Neuron (in vitro differentiated cells): ENCODE data around the gene CHERP.
A peak's percentile ranks its signal among the peaks of the same experiment; 100 is the strongest.

Experiments used
- H2AFZ ChIP-seq: one replicate; pipeline ENCODE4 v1.6.1; 2013; ENCODE audit warnings: low read depth, mild to moderate bottlenecking, inconsistent platforms, low read length, moderate library complexity
- H3K27me3 ChIP-seq: one replicate; pipeline ENCODE4 v1.6.1; 2013; ENCODE audit warnings: low read length; ENCODE audit not compliant: insufficient read depth
- H3K36me3 ChIP-seq: one replicate; pipeline ENCODE4 v1.6.1; 2013; ENCODE audit warnings: low read length; ENCODE audit not compliant: insufficient read depth
- H3K4me1 ChIP-seq: one replicate; pipeline ENCODE4 v1.6.1; 2013; ENCODE audit warnings: low read length; ENCODE audit not compliant: insufficient read depth
- H3K4me3 ChIP-seq: 2 replicates; pipeline ENCODE4 v1.5.1; 2013; ENCODE audit warnings: mild to moderate bottlenecking, low read length, moderate library complexity
- H3K9me3 ChIP-seq: one replicate; pipeline ENCODE4 v1.6.1; 2013; ENCODE audit warnings: low read length

Gene CHERP

GRCh38 chr19:16582486-16583261 lies 40.4 kb upstream of the CHERP start:
- H3K27me3 ChIP-seq: no peaks in the 10 kb centered on the region
- H3K36me3 ChIP-seq: peaks cover 18% of the 10 kb centered on the region
- no peaks in the 10 kb centered on the region for H3K9me3 ChIP-seq
- peaks cover 39% of the 10 kb centered on the region for H3K4me1 ChIP-seq
- H2AFZ ChIP-seq: no peak overlapping the region
- no peak overlapping the region for H3K4me3 ChIP-seq

GRCh38 chr19:16581971-16582343 lies 39.7 kb upstream of the CHERP start:
- H3K4me1 ChIP-seq: peaks cover 32% of the 10 kb centered on the region
- no peak overlapping the region for H3K4me3 ChIP-seq
- H3K27me3 ChIP-seq: no peaks in the 10 kb centered on the region
- no peak overlapping the region for H2AFZ ChIP-seq
- H3K36me3 ChIP-seq: peaks cover 21% of the 10 kb centered on the region
- H3K9me3 ChIP-seq: no peaks in the 10 kb centered on the region

GRCh38 chr19:16581145-16581970 lies 39.1 kb upstream of the CHERP start:
- peaks cover 26% of the 10 kb centered on the region for H3K36me3 ChIP-seq
- peaks cover 26% of the 10 kb centered on the region for H3K4me1 ChIP-seq
- no peak overlapping the region for H3K4me3 ChIP-seq
- H2AFZ ChIP-seq: no peak overlapping the region
- no peaks in the 10 kb centered on the region for H3K9me3 ChIP-seq
- H3K27me3 ChIP-seq: no peaks in the 10 kb centered on the region

GRCh38 chr19:16579381-16579780 lies 37.1 kb upstream of the CHERP start:
- Histone ChIP-seq H3K9me3 (no peaks in the 10 kb centered on the region), H3K36me3 (peaks cover 39% of the 10 kb centered on the region), H2AFZ (no peak overlapping the region), H3K4me3 (no peak overlapping the region), H3K27me3 (no peaks in the 10 kb centered on the region), H3K4me1 (peaks cover 9% of the 10 kb centered on the region)

GRCh38 chr19:16577531-16577985 lies 35.3 kb upstream of the CHERP start:
- Histone ChIP-seq H3K9me3 (no peaks in the 10 kb centered on the region), H3K4me3 (no peak overlapping the region), H3K4me1 (peaks cover 14% of the 10 kb centered on the region), H2AFZ (no peak overlapping the region), H3K27me3 (no peaks in the 10 kb centered on the region), H3K36me3 (peaks cover 43% of the 10 kb centered on the region)

- Histone ChIP-seq H3K27me3 (no peaks in the 10 kb centered on the region), H2AFZ (no peak overlapping the region), H3K36me3 (peaks cover 43% of the 10 kb centered on the region)
Observed at GRCh38 chr19:16576690-16577530, 34.7 kb upstream of the CHERP start.

GRCh38 chr19:16575861-16576689 lies 33.8 kb upstream of the CHERP start:
- H2AFZ ChIP-seq: no peak overlapping the region
- no peaks in the 10 kb centered on the region for H3K9me3 ChIP-seq
- peaks cover 19% of the 10 kb centered on the region for H3K4me1 ChIP-seq

More at GRCh38 chr19:16576690-16577530, 34.7 kb upstream of the CHERP start:
- H3K4me3 ChIP-seq: no peak overlapping the region
- no peaks in the 10 kb centered on the region for H3K9me3 ChIP-seq
- peaks cover 14% of the 10 kb centered on the region for H3K4me1 ChIP-seq

GRCh38 chr19:16575282-16575681 lies 33.0 kb upstream of the CHERP start:
- H3K27me3 ChIP-seq: no peaks in the 10 kb centered on the region
- H3K36me3 ChIP-seq: peaks cover 43% of the 10 kb centered on the region
- H3K4me1 ChIP-seq: peaks cover 19% of the 10 kb centered on the region
- no peak overlapping the region for H2AFZ ChIP-seq
- no peaks in the 10 kb centered on the region for H3K9me3 ChIP-seq
- H3K4me3 ChIP-seq: no peak overlapping the region

More at GRCh38 chr19:16575861-16576689, 33.8 kb upstream of the CHERP start:
- H3K27me3 ChIP-seq: no peaks in the 10 kb centered on the region
- no peak overlapping the region for H3K4me3 ChIP-seq
- peaks cover 43% of the 10 kb centered on the region for H3K36me3 ChIP-seq

- Histone ChIP-seq H3K4me3 (peak overlapping the region; percentile 60), H3K36me3 (peaks cover 42% of the 10 kb centered on the region), H2AFZ (no peak overlapping the region), H3K27me3 (no peaks in the 10 kb centered on the region), H3K9me3 (no peaks in the 10 kb centered on the region), H3K4me1 (peaks cover 19% of the 10 kb centered on the region)
Observed at GRCh38 chr19:16573925-16574324, 31.7 kb upstream of the CHERP start.

- H3K4me3 ChIP-seq: peak overlapping the region; percentile 60
- H3K9me3 ChIP-seq: no peaks in the 10 kb centered on the region
- H3K27me3 ChIP-seq: no peaks in the 10 kb centered on the region
- peaks cover 38% of the 10 kb centered on the region for H3K36me3 ChIP-seq
- no peak overlapping the region for H2AFZ ChIP-seq
- H3K4me1 ChIP-seq: peaks cover 19% of the 10 kb centered on the region
Observed at GRCh38 chr19:16573296-16573695, 31.1 kb upstream of the CHERP start.

GRCh38 chr19:16572332-16573211 lies 30.3 kb upstream of the CHERP start, which contains the start of gene SLC35E1:
Gene SLC35E1, minus strand, starts transcription at chr19:16572415. Its CDS starts 51 bp downstream, at chr19:16572364.
- Histone ChIP-seq H3K4me3 (peak within 1 kb of the TSS; percentile 60), H3K4me1 (peaks cover 19% of the 10 kb centered on the region), H3K36me3 (peaks cover 33% of the 10 kb centered on the region), H3K27me3 (no peaks in the 10 kb centered on the region), H3K9me3 (no peaks in the 10 kb centered on the region), H2AFZ (peak within 1 kb of the TSS; percentile 44)
